GM12874 (cell line): Measurements from ENCODE around the gene KRTAP10-1.

Experiments used
- TF ChIP-seq, protein P1 (sequence below): IDR thresholded peaks from 2 replicates; pipeline ENCODE4 v1.5.1; 2011; ENCODE audit warnings: low read depth, mild to moderate bottlenecking, control low read depth, low read length, moderate library complexity; ENCODE audit not compliant: insufficient read depth

Gene KRTAP10-1

DNA sequence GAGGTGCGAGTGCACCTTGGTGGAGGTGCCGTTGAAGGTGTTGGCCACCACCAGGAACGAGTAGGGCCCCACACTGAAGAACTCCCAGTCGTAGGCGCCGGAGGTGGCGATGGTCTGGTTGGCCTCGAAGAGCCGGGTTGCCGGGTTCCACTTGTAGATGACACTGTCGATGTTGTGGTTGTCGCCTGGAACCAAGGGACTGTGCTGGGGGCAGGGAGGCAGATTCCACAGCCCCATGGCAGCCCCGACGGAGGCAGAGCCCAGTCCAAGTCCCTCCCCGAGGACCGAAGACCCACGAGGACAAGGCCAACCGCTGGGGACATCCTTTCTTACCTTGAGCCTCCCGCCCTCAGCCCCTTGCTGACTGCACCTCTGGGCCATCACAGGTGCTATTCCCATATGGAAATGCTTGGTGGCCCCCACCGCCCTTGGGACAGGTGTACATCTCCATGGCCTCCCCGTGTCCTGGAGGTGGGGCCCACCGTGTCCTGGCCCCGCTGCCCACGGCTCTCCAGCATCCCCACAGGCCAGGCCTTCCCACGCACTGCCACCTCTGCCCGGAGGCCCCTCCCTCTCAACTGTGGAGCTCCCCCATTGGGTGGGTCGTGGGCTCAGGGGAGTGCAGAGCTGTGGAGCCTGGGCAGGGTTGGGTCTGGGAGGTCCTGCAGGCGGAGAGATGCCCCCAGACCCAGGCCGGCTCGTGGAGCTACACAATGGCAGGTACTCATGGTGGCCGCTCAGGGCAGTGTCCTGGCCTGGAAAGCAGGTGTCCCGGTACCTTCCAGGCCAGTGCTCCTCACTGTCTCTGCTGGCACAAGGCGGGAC lies 17.9 kb downstream of the KRTAP10-1 start:
- TF ChIP-seq, protein P1, sequence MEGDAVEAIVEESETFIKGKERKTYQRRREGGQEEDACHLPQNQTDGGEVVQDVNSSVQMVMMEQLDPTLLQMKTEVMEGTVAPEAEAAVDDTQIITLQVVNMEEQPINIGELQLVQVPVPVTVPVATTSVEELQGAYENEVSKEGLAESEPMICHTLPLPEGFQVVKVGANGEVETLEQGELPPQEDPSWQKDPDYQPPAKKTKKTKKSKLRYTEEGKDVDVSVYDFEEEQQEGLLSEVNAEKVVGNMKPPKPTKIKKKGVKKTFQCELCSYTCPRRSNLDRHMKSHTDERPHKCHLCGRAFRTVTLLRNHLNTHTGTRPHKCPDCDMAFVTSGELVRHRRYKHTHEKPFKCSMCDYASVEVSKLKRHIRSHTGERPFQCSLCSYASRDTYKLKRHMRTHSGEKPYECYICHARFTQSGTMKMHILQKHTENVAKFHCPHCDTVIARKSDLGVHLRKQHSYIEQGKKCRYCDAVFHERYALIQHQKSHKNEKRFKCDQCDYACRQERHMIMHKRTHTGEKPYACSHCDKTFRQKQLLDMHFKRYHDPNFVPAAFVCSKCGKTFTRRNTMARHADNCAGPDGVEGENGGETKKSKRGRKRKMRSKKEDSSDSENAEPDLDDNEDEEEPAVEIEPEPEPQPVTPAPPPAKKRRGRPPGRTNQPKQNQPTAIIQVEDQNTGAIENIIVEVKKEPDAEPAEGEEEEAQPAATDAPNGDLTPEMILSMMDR, result no peak

DNA sequence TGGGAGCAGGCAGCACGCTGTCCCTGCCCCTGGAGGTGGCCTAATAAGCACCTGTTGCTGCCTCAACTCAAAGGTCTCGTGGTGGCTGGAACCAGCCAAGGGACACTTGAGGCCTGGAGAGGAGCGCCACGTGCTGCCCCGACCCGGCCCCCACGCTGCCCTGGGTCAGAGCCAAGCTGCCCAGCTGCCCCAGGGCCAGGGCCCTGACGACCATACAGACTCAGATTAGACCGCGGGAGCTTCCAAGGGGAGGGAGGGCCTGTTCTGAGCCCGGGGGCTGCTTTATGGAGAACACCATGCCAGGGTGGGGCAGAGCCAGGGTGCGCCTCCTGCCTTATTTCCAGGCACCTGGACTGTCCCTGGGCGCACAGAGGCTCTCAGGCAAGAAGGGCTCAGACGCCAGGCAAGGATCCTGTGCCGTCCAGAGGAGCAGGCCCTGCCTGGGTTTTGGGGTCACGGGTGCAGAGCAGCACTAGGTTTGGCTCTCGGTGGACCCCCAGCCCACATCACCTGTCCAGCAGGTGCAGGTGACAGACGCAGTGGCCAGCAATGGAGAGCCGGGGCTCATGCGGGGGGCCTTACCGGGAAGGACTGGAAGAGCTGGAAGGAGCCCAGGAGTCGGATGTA lies 18.6 kb downstream of the KRTAP10-1 start:
- TF ChIP-seq, protein P1, result no peak

DNA sequence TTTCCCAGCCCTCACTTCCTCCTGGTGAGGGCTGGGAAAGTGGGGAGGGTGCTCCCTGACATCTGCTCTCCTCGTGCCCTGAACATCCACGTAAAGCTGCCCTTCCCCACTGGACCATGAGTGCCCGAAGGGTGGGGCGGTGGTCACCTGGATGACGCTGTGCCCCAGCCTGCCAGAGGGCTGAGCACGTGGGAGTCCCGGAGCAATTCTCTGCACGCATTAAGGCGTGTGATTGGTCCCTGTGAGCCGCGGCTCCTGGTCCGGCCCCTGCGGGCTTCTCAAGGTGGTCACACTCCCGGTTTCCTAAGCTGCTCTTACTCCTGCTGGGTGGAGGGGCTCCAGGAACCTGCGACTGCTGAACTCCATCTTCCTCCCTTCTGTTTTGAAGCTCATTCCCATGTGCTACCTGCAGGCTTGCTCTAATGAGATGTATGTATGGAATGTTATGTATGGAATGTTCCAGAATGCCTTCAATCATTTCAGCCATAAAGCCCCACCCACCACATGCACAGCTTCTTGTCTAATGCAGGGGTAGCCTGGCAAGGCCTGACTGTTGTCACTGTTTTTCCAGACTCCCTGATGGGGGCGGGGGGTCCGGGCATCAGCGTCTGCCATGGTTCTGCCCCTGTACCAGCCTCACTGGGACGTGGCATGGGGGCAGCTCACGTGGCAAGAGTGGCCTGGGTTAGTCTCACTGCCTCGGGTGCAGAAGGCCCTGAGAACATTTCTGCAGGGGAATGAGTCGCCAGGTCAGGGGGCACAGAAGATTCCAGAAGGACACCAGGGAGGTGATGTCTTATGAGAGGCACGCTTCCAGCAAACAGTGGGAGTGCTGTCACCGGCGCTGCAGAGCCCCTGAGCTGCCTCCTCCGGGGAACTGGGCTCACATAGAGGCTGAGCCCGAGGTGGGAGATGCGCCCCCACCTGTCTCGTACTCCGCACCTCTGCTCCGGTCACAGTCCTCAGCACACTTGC lies 19.4 kb downstream of the KRTAP10-1 start:
- TF ChIP-seq, protein P1, result no peak

DNA sequence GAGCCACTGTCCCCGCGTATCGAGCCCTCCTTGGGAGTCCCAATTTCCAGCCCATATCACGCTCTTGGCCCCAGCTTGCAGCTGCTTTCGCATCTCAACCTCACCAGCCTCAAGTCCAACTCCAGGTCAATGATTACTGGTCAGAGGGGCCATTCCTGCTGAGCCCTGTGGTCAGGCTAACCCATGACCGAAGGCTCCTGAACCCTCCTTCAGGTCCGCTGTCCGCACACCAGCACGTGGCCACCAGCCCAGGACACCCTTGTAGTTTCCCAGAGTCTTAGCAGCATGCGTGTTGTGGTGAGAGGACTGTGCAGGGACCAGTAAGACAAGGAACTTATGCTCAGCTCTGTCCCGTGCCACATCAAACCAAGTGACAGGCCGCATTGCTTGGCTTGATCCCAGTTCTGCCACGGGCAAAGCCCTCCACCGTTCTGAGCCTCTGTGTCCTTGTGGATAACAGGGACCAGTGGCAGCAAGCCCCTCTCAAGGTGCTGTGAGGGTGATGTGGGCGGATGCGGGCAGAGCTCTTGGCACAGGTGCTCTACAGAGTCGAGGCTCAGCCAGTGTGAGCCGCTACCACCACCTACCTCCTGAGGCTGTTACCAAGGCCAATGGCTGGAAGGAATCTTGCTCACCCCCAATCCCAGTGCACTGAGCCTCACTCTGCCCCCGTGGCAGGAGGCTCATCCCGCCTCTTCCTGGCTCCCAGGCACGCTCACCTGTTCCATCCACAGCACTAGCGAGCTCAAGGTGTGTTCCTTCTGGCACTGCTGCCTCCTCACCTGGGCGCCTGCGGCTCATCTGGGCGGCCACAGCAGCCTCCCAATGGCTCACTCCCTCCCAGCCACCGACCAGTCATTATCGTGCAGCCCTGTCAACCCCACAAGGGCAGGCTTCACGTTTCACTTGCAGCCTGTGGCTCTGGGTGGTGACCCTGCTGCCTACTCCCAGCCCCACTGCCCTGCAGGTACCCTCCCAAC lies 20.4 kb downstream of the KRTAP10-1 start:
- TF ChIP-seq, protein P1, result no peak

DNA sequence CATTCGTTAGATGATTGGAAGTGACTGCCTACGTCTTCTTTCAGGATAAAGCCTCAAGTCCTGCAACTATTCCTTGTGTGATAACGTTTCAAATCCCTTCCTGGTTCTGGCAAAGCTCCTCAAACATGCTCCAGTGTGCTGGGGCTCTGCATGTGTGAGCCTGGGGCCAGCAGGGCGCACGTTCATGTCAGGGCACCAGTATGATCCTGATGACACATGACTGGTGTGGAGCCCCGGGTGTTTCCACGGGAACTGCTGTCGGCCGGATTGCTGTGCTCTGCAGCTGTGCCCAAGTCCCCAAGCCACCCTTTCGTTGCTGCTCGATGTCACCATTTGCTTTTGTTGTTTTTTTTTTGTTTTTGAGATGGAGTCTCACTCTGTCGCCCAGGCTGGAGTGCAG lies 21.3 kb downstream of the KRTAP10-1 start:
- TF ChIP-seq, protein P1, result no peak

DNA sequence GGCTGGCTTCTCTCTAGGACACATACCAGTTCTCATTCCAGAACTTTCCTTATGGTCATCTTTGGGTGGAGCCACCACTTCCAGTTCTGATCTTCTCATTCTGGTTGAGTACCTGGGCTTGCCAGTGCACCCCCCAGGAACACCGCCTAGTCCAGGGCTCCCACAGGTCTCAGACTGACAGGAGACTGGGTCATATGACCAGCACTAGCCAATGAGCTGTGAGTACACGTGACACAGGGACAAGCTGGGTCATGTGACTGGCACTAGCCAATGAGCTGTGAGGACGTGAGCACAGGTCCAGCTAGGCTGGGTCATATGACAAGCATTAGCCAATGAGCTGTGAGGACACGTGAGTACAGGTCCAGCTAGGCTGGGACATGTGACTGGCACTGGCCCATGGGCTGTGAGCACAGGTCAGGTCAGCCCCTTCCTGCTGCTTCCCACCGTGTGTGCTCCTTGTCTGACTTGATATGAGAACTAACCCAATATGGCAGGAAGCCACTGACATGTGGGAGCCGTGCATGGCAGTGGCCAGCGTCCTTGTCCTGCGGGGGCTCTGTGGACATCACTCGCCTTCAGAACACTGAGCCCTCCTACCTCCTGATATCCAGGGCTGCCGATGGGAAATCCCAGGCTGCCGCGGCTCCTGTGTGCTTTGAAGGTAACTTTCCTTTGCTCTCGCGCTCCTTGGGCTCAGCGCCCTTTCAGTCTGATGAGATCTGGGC lies 22.7 kb downstream of the KRTAP10-1 start:
- TF ChIP-seq, protein P1, result no peak
